Transverse colon (tissue), 4 donors: ENCODE measurements around the gene CPN1. TPM values are rescaled to one million over a fixed set of nuclear protein-coding genes. Genes with fewer than 3 reads are reported as not detected.
"Not testable (repeated sequence)": the region's sequence is repeated elsewhere in the genome, so short reads cannot be mapped to it uniquely, and the experiment has no call there.

Source experiments
- DNase-seq: peaks from one replicate; pipeline ENCODE4 v3.0.0-alpha.2; 2019
- H3K27ac ChIP-seq, 4 donors: fragments of 200-600 bp; sonication (generic); 2 replicates each; pipeline ENCODE4 v1.5.1; 2016 to 2018; ENCODE audit warnings: inconsistent platforms in 4 of 4
- H3K27me3 ChIP-seq: fragments of 200-600 bp; sonication (generic); 2 replicates; pipeline ENCODE4 v1.5.1; 2017; ENCODE audit warnings: inconsistent platforms
- H3K36me3 ChIP-seq, 4 donors: fragments of 200-600 bp; sonication (generic); 2 replicates each; pipeline ENCODE4 v1.5.1; 2017 to 2019; ENCODE audit warnings: inconsistent platforms in 4 of 4
- H3K4me1 ChIP-seq, 4 donors: fragments of 200-600 bp; sonication (generic); 2 replicates each; pipeline ENCODE4 v1.5.1; 2017 to 2020; ENCODE audit warnings: inconsistent platforms in 4 of 4
- H3K4me3 ChIP-seq, 4 donors: fragments of 200-600 bp; sonication (generic); 1 replicate in 1 of 4; 2 replicates in 3 of 4; pipeline versions ENCODE4 v1.5.1 to v1.6.1; 2017 to 2019; ENCODE audit warnings: inconsistent platforms in 4 of 4
- H3K9me3 ChIP-seq, 2 donors: fragments of 200-600 bp; sonication (generic); 2 replicates each; pipeline ENCODE4 v1.5.1; 2017 to 2019; ENCODE audit warnings: inconsistent platforms in 2 of 2
- CTCF ChIP-seq, 5 experiments: fragments of 200-600 bp in 3 of 5; fragments of 450-650 bp in 2 of 5; sonication (generic) in 3 of 5; IDR thresholded peaks; 1 replicate in 2 of 5; 2 replicates in 3 of 5; pipeline ENCODE4 v1.5.1; 2016 to 2017; ENCODE audit warnings: antibody characterized with exemption in 5 of 5, inconsistent platforms in 3 of 5, mild to moderate bottlenecking in 2 of 5, moderate library complexity in 1 of 5
- EP300 ChIP-seq: sonication (generic); formaldehyde crosslinking; IDR thresholded peaks from one replicate; pipeline ENCODE4 v1.6.1; 2017; ENCODE audit warnings: antibody characterized with exemption, low read depth
- POLR2A ChIP-seq: fragments of 450-650 bp; IDR thresholded peaks from one replicate; pipeline ENCODE4 v1.6.1; 2016; ENCODE audit warnings: antibody characterized with exemption, mild to moderate bottlenecking, moderate library complexity
- POLR2AphosphoS5 ChIP-seq, 3 donors: sonication (generic); formaldehyde crosslinking; IDR thresholded peaks; one replicate each; pipeline ENCODE4 v1.6.1; 2016; ENCODE audit warnings: antibody characterized with exemption in 3 of 3
- WGBS, 2 donors: methylation state at CpG; one replicate each; pipeline ENCODE4 v1.1.5; 2018; ENCODE audit warnings: low coverage in 1 of 2; 5-methylcytosine and 5-hydroxymethylcytosine counted together
- in situ Hi-C, 4 donors: fragments of 200-750 bp; cut with MboI; loops; one replicate each; pipeline versions ENCODE4 v1.15.0 to v1.15.1; 2017; ENCODE audit warnings: low sequenced_read_pairs in 3 of 4, low pct_ligation_motif_present in 1 of 4, low pct_unique_long_range_greater_than_20kb in 1 of 4
- intact Hi-C: fragments of 100-400 bp; cut with DNase I; formaldehyde crosslinking; loops from one replicate; pipeline ENCODE4 v1.15.1; 2023; ENCODE audit warnings: low total_unique reads
- total RNA-seq, 4 donors: library from RNA; depleted of rRNA; stranded (reverse); fragments of >200 nt; gene quantifications; one replicate each; pipeline ENCODE4 v1.1.0, GENCODE V29; 2016

Gene CPN1
- not detected for total RNA-seq

- no peak within 1 kb of the TSS for H3K27ac ChIP-seq
- no peaks in the 10 kb centered on the region for H3K4me1 ChIP-seq
- WGBS, 2 donors: 41 to 57% methylated on average over 14 to 24 of the region's 24 CpGs
- in situ Hi-C loops: no loop called here
- H3K27me3 ChIP-seq: peaks cover 13% of the 10 kb centered on the region
- no peak for DNase-seq
- TF ChIP-seq CTCF (IDR thresholded peaks at IDR 0.05) (no peak), POLR2AphosphoS5 (IDR thresholded peaks at IDR 0.05) (no peak), POLR2A (no peak), EP300 (no peak)
- no peak within 1 kb of the TSS for H3K4me3 ChIP-seq
- no peaks in the 10 kb centered on the region for H3K9me3 ChIP-seq
- no peaks in the 10 kb centered on the region for H3K36me3 ChIP-seq
- intact Hi-C loops: no loop called here
These were observed at the start of gene CPN1 for GRCh38 chr10:100081075-100082001. Gene CPN1, minus strand, starts transcription at chr10:100081869. Its CDS starts 244 bp downstream, at chr10:100081625.

GRCh38 chr10:100130831-100131230 is 49.2 kb upstream of the CPN1 start:
- no peak for TF ChIP-seq POLR2AphosphoS5 (IDR thresholded peaks at IDR 0.05)
- Histone ChIP-seq H3K36me3 (no peaks in the 10 kb centered on the region), H3K4me3 (no peak overlapping the region), H3K4me1 (no peaks in the 10 kb centered on the region), H3K27me3 (no peaks in the 10 kb centered on the region), H3K27ac (no peak overlapping the region), H3K9me3 (peaks cover 0 to 7% of the 10 kb centered on the region in 2 donors)
- in situ Hi-C loops: no loop called here
- WGBS, 2 donors: 50 to 56% methylated on average over 1 to 7 of the region's 7 CpGs
- DNase-seq: no peak
- intact Hi-C loops: no loop called here

- no peaks in the 10 kb centered on the region for H3K36me3 ChIP-seq
- intact Hi-C loops (no loop called here), in situ Hi-C loops (no loop called here)
- H3K4me3 ChIP-seq: no peak overlapping the region
- H3K9me3 ChIP-seq: no peaks in the 10 kb centered on the region
- no peaks in the 10 kb centered on the region for H3K4me1 ChIP-seq
- no peak overlapping the region for H3K27ac ChIP-seq
- no peaks in the 10 kb centered on the region for H3K27me3 ChIP-seq
- WGBS, 2 donors: 43 to 74% methylated on average over 4 to 9 of the region's 9 CpGs
- no peak for TF ChIP-seq CTCF (IDR thresholded peaks at IDR 0.05)
- no peak for TF ChIP-seq POLR2AphosphoS5 (IDR thresholded peaks at IDR 0.05)
- TF ChIP-seq EP300: no peak
- TF ChIP-seq POLR2A: no peak
- no peak for DNase-seq
These were observed 47.8 kb upstream of the CPN1 start for GRCh38 chr10:100129424-100129823.

- in situ Hi-C loops: no loop called here
- DNase-seq: no peak
- Histone ChIP-seq H3K4me3 (no peak overlapping the region), H3K4me1 (no peaks in the 10 kb centered on the region), H3K36me3 (no peaks in the 10 kb centered on the region), H3K27me3 (no peaks in the 10 kb centered on the region), H3K27ac (no peak overlapping the region), H3K9me3 (no peaks in the 10 kb centered on the region)
- TF ChIP-seq POLR2A: no peak
- TF ChIP-seq EP300: no peak
- TF ChIP-seq CTCF (IDR thresholded peaks at IDR 0.05): no peak
- no peak for TF ChIP-seq POLR2AphosphoS5 (IDR thresholded peaks at IDR 0.05)
- WGBS, 2 donors: 80 to 82% methylated on average over 7 to 8 of the region's 8 CpGs
- intact Hi-C loops: no loop called here
These were observed 47.3 kb upstream of the CPN1 start for GRCh38 chr10:100128951-100129350.

- H3K27ac ChIP-seq, H3K4me1 ChIP-seq, H3K9me3 ChIP-seq, H3K4me3 ChIP-seq, DNase-seq, intact Hi-C loops, in situ Hi-C loops, H3K36me3 ChIP-seq, H3K27me3 ChIP-seq: not testable (repeated sequence)
- whole genome bisulfite sequencing, 2 donors: 70 to 73% methylated on average over 2 of the region's 2 CpGs
These were observed 43.7 kb upstream of the CPN1 start for GRCh38 chr10:100125335-100125734.
